T-helper 17 cell (primary cell): ENCODE results near the gene PKN1. TPM values are rescaled to one million over a fixed set of nuclear protein-coding genes. Genes with fewer than 3 reads are reported as not detected.
A peak's percentile ranks its signal among the peaks of the same experiment; 100 is the strongest.
"Not testable (repeated sequence)": the region's sequence is repeated elsewhere in the genome, so short reads cannot be mapped to it uniquely, and the experiment has no call there.

Experiments
- ATAC-seq: fragments of 150-1000 bp; cut with Tn5 transposase; 2 replicates; pipeline ENCODE4 v1.10.0; 2021; ENCODE audit warnings: mild to moderate bottlenecking, moderate library complexity
- DNase-seq, 3 donors: peaks; one replicate each; pipeline versions ENCODE4 v3.0.0 to v3.0.0-alpha.2; 2020 to 2021
- H3K9me3 ChIP-seq: one replicate; pipeline ENCODE4 v1.7.0; 2013; ENCODE audit warnings: low read length, mild to moderate bottlenecking; ENCODE audit not compliant: control insufficient read depth, poor library complexity, severe bottlenecking
- H3K27ac Mint-ChIP-seq: one replicate; pipeline ENCODE4 v1.8.0; 2022; ENCODE audit warnings: mild to moderate bottlenecking, moderate library complexity, mixed read lengths
- H3K27me3 Mint-ChIP-seq: one replicate; pipeline ENCODE4 v1.8.0; 2022; ENCODE audit warnings: mixed read lengths
- H3K36me3 Mint-ChIP-seq: one replicate; pipeline ENCODE4 v1.8.0; 2022; ENCODE audit warnings: low read depth, mixed read lengths
- H3K4me1 Mint-ChIP-seq: one replicate; pipeline ENCODE4 v1.8.0; 2022; ENCODE audit warnings: mild to moderate bottlenecking, mixed read lengths
- H3K4me3 Mint-ChIP-seq: one replicate; pipeline ENCODE4 v1.8.0; 2022; ENCODE audit warnings: mild to moderate bottlenecking, moderate library complexity, mixed read lengths
- total RNA-seq, 4 donors: library from RNA in 2 of 4; stranded (reverse) in 2 of 4; gene quantifications; one replicate each; pipeline ENCODE4 v1.2.3 and lab custom pipeline; 2022 to 2026

Gene PKN1
- total RNA-seq, 2 donors from 2014 or later = 163 to 202 TPM

- ATAC-seq (no peak), DNase-seq (no peak)
- Mint-ChIP-seq H3K36me3 (peaks cover 17% of the 10 kb centered on the region), H3K4me3 (no peak overlapping the region), H3K27ac (no peak overlapping the region), H3K4me1 (peaks cover 24% of the 10 kb centered on the region), H3K27me3 (no peaks in the 10 kb centered on the region)
- no peaks in the 10 kb centered on the region for H3K9me3 ChIP-seq
These were observed 10.6 kb downstream of the PKN1 start for GRCh38 chr19:14443632-14444216.

GRCh38 chr19:14446336-14447036 is 13.4 kb downstream of the PKN1 start:
- no peak overlapping the region for H3K4me3 Mint-ChIP-seq
- DNase-seq (no peak), ATAC-seq (no peak)
- peaks cover 12% of the 10 kb centered on the region for H3K36me3 Mint-ChIP-seq
- H3K27ac Mint-ChIP-seq = no peak overlapping the region
- H3K27me3 Mint-ChIP-seq = no peaks in the 10 kb centered on the region
- H3K4me1 Mint-ChIP-seq = peaks cover 13% of the 10 kb centered on the region
- H3K9me3 ChIP-seq = no peaks in the 10 kb centered on the region

- peaks cover 7% of the 10 kb centered on the region for H3K36me3 Mint-ChIP-seq
- no peak for ATAC-seq
- no peaks in the 10 kb centered on the region for H3K9me3 ChIP-seq
These were observed 16.2 kb downstream of the PKN1 start for GRCh38 chr19:14449321-14449720.

DNA sequence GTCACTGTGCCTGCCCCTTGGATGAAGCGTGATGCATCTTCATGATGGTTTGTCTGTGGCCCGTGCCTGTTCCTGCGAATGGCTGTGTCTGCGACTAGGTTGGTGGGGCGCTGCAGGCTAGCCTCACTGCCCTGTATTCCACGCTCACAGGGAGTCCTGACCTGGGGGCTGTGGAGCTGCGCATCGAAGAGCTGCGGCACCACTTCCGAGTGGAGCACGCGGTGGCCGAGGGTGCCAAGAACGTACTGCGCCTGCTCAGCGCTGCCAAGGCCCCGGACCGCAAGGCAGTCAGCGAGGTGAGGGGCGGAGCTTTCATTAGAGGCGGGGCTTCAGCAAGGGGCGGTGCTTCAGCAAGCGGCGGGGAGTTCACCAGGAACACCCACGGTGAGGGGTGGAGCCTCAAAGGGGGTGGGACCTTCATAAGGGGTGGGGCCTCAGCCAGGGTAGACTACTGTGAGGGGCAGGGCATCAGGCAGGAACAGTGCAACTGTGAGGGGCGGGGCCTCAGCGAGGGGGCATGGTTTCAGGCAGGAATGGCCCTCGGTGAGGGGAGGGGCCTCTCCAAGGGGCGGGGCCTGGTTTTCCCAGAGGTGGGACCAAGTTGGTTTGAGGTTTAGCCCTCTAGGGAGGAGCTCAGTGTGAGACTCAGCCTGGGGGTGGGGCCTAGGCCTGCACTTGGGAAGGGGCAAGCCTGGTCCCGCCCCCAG is 17.2 kb downstream of the PKN1 start:
- Mint-ChIP-seq H3K4me3 (no peak overlapping the region), H3K4me1 (peaks cover 7% of the 10 kb centered on the region), H3K36me3 (peaks cover 5% of the 10 kb centered on the region), H3K27me3 (no peaks in the 10 kb centered on the region), H3K27ac (no peak overlapping the region)
- no peaks in the 10 kb centered on the region for H3K9me3 ChIP-seq
- ATAC-seq (peak; percentile 96), DNase-seq (peak; percentile 38 to 59 (median 44))

More at GRCh38 chr19:14449321-14449720, 16.2 kb downstream of the PKN1 start:
- peaks cover 10% of the 10 kb centered on the region for H3K4me1 Mint-ChIP-seq
- no peak overlapping the region for H3K27ac Mint-ChIP-seq
- no peaks in the 10 kb centered on the region for H3K27me3 Mint-ChIP-seq
- DNase-seq = no peak
- no peak overlapping the region for H3K4me3 Mint-ChIP-seq

- no peak overlapping the region for H3K27ac Mint-ChIP-seq
- H3K9me3 ChIP-seq = no peaks in the 10 kb centered on the region
- no peaks in the 10 kb centered on the region for H3K27me3 Mint-ChIP-seq
- no peak for ATAC-seq
- no peak for DNase-seq
- no peak overlapping the region for H3K4me3 Mint-ChIP-seq
- peaks cover 7% of the 10 kb centered on the region for H3K4me1 Mint-ChIP-seq
- peaks cover 5% of the 10 kb centered on the region for H3K36me3 Mint-ChIP-seq
These were observed 17.8 kb downstream of the PKN1 start for GRCh38 chr19:14450876-14451275.

GRCh38 chr19:14452303-14452702 is 19.2 kb downstream of the PKN1 start:
- not testable (repeated sequence) for DNase-seq, H3K4me3 Mint-ChIP-seq, H3K9me3 ChIP-seq, ATAC-seq, H3K36me3 Mint-ChIP-seq, H3K27ac Mint-ChIP-seq, H3K4me1 Mint-ChIP-seq, H3K27me3 Mint-ChIP-seq

DNA sequence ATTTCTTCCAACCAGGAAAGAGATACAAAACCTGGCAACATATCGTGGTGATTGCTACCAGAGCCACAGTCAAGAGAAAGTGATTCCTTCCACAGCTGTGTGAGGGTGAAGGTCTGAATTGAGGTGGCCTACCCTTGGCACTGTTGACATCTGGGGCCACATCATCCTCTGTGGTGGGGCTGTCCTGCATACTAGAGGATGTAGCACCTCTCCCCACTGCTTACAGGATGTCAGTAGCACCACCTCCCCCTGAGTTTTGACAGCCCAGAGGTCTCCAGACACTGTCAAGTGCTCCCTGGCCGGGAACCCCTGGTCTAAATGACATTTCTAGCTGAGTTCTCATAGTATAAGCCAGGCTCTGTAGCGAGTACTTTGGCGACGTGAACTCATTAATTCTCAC is 26.6 kb downstream of the PKN1 start:
- no peaks in the 10 kb centered on the region for H3K9me3 ChIP-seq
- Mint-ChIP-seq H3K36me3 (peaks cover 7% of the 10 kb centered on the region), H3K4me3 (no peak overlapping the region), H3K27me3 (no peaks in the 10 kb centered on the region), H3K4me1 (peaks cover 7% of the 10 kb centered on the region), H3K27ac (peak overlapping the region; percentile 83)
- ATAC-seq (no peak), DNase-seq (no peak)

- no peak for ATAC-seq
- H3K27me3 Mint-ChIP-seq = no peaks in the 10 kb centered on the region
- no peaks in the 10 kb centered on the region for H3K9me3 ChIP-seq
- peaks cover 7% of the 10 kb centered on the region for H3K36me3 Mint-ChIP-seq
- H3K4me1 Mint-ChIP-seq = peaks cover 7% of the 10 kb centered on the region
- no peak overlapping the region for H3K4me3 Mint-ChIP-seq
- peak overlapping the region; percentile 83 for H3K27ac Mint-ChIP-seq
- DNase-seq = no peak
These were observed 27.8 kb downstream of the PKN1 start for GRCh38 chr19:14460935-14461334.

GRCh38 chr19:14462401-14462800 is 29.3 kb downstream of the PKN1 start:
- not testable (repeated sequence) for H3K27me3 Mint-ChIP-seq, H3K27ac Mint-ChIP-seq, H3K4me3 Mint-ChIP-seq, H3K4me1 Mint-ChIP-seq, H3K36me3 Mint-ChIP-seq, ATAC-seq, H3K9me3 ChIP-seq, DNase-seq

- H3K4me1 Mint-ChIP-seq = peaks cover 7% of the 10 kb centered on the region
- ATAC-seq = no peak
- H3K36me3 Mint-ChIP-seq = peaks cover 7% of the 10 kb centered on the region
- DNase-seq = no peak
- H3K9me3 ChIP-seq = no peaks in the 10 kb centered on the region
- H3K27me3 Mint-ChIP-seq = no peaks in the 10 kb centered on the region
- H3K4me3 Mint-ChIP-seq = no peak overlapping the region
- H3K27ac Mint-ChIP-seq = no peak overlapping the region
These were observed 30.6 kb downstream of the PKN1 start for GRCh38 chr19:14463747-14464146.

GRCh38 chr19:14467391-14467790 is 34.3 kb downstream of the PKN1 start:
- H3K27me3 Mint-ChIP-seq = no peaks in the 10 kb centered on the region
- no peak overlapping the region for H3K27ac Mint-ChIP-seq
- H3K9me3 ChIP-seq = no peaks in the 10 kb centered on the region
- DNase-seq (no peak), ATAC-seq (no peak)
- H3K4me3 Mint-ChIP-seq = no peak overlapping the region
- peaks cover 5% of the 10 kb centered on the region for H3K4me1 Mint-ChIP-seq
- no peaks in the 10 kb centered on the region for H3K36me3 Mint-ChIP-seq

DNA sequence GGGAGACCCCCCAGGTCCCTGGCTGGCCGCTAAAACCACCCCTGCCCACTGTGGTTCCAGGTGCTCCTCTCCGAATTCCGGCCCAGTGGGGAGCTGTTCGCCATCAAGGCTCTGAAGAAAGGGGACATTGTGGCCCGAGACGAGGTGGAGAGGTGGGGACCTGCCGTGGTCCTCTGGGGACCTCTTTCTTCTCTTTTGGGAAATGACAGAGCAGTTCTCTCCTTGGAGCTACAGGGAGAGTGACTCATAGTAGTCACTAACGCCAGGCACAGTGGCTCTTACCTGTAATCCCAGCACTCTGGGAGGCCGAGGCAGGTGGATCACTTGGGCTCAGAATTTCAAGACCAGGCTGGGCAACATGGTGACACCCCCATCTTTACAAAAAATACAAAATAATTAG is 34.7 kb downstream of the PKN1 start:
- H3K27ac Mint-ChIP-seq = no peak overlapping the region
- peaks cover 5% of the 10 kb centered on the region for H3K4me1 Mint-ChIP-seq
- no peaks in the 10 kb centered on the region for H3K36me3 Mint-ChIP-seq
- peaks cover 3% of the 10 kb centered on the region for H3K27me3 Mint-ChIP-seq
- no peak overlapping the region for H3K4me3 Mint-ChIP-seq
- H3K9me3 ChIP-seq = no peaks in the 10 kb centered on the region
- no peak for ATAC-seq
- DNase-seq = no peak

DNA sequence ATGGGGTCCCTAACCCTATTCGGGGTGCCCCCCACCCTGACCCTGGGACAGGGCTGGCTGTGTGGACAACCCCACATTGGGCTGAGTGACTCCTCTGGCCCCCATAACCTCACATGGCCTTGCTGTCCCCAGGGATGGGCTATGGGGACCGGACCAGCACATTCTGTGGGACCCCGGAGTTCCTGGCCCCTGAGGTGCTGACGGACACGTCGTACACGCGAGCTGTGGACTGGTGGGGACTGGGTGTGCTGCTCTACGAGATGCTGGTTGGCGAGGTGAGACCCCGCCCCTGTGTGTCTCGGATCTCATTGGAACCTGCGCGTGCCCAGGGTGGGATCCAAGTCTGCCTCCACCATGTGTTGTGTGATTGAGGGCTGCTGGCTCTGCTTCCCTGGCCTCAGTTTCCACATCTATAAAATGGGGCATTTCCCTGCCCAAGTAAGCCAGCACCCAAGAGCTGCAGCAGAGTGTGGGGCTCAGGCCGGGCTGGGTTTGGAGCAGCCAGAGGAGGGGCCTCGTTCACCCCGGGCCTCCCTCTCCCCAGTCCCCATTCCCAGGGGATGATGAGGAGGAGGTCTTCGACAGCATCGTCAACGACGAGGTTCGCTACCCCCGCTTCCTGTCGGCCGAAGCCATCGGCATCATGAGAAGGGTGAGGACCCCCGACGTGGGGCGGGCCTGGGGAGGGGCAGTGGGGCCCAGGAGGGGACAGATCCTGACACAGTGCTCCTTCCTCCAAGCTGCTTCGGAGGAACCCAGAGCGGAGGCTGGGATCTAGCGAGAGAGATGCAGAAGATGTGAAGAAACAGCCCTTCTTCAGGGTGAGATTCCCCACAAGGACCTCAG is 37.1 kb downstream of the PKN1 start:
- no peak overlapping the region for H3K4me3 Mint-ChIP-seq
- peaks cover 16% of the 10 kb centered on the region for H3K4me1 Mint-ChIP-seq
- DNase-seq (no peak), ATAC-seq (no peak)
- H3K27ac Mint-ChIP-seq = no peak overlapping the region
- H3K27me3 Mint-ChIP-seq = peaks cover 16% of the 10 kb centered on the region
- H3K9me3 ChIP-seq = no peaks in the 10 kb centered on the region
- no peaks in the 10 kb centered on the region for H3K36me3 Mint-ChIP-seq
